Right renal pelvis (tissue), 4 donors: ENCODE measurements around the gene CEACAM21. TPM values are rescaled to one million over a fixed set of nuclear protein-coding genes. Genes with fewer than 3 reads are reported as not detected.
A peak's percentile ranks its signal among the peaks of the same experiment; 100 is the strongest.
"Not testable (repeated sequence)": the region's sequence is repeated elsewhere in the genome, so short reads cannot be mapped to it uniquely, and the experiment has no call there.

ENCODE experiments used
- DNase-seq, 4 donors: peaks; one replicate each; pipeline ENCODE4 v3.0.0-alpha.2; 2013; ENCODE audit warnings: low read depth in 4 of 4, low spot score in 3 of 4, missing footprints in 1 of 4
- polyA plus RNA-seq, 4 donors: library from polyadenylated mRNA; unstranded; fragments of 120-200 nt; gene quantifications; one replicate each; pipeline ENCODE4 v1.2.1, GENCODE V29; 2013; ENCODE audit not compliant: insufficient read length in 4 of 4

Gene CEACAM21
- polyA plus RNA-seq, 4 donors = 0.80 to 2.1 (median 1.3) TPM

DNA sequence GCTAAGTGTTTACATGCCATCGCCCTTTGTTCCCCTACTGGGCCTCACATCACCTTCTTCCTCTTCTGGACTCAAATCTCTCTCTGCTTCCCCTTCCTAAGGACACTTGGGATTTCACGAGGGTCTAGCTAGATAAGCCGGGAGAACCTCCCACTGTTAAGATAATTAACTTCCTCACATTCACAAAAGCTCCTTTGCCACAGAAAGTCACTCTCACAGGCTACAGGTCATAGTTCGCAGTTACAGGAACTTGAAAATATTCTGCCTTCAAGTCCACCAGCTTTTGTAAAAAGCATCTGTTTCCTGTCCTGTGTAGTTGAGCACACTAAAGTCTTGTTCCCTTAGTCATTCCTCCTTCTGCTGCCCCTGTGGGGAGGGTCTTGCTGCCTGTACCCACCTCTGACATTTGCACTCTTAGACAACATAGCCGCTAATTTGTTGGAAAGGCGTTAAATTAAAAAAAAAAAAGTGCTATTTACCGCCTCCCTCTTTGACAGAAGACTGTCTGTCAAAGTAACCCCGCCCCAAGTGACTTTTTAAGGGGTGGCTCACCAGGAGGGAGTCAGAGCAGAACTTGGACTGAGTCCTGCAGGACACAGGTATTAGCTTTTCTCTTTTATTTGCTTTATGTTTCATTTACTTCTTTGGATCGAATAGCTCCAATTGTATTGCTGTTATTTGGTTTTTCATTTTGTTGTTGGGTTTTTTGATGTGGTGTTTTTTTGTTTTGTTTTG lies 26.8 kb upstream of the CEACAM21 start:
- no peak for DNase-seq

DNA sequence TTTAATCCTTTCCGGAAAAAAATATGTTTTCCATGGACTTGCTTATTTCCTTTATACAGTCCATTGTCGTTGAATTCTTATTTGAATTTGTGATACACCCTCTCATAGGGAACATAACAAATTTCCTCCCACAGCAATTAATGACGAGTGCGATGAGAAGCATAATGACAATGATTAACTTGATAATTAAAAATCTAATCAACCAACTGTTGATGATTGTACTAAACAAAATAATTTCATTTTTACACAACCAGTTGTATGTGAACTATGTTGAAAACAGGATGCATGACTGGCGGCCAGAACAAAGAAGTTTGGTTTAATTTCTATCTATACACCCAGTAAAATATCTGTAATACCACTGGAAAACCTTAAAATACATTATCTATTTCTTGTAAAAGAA lies 26.1 kb upstream of the CEACAM21 start:
- DNase-seq = no peak

DNA sequence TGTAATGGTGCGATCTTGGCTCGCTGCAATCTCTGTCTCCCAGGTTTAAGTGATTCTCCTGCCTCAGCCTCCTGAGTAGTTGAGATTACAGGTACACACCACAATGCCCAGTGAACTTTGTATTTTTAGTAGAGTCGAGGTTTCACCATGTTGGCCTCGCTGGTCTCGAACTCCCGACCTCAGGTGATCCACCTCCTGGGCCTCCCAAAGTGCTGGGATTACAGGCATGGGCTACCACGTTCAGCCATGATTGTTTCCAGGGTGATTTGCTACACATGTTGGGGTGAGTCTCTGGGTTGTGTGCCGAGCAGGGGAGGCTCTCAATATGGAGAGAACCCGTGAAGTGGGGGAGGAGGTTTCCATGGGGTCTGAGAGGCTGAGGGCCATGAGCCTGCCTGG lies 24.8 kb upstream of the CEACAM21 start:
- no peak for DNase-seq

DNA sequence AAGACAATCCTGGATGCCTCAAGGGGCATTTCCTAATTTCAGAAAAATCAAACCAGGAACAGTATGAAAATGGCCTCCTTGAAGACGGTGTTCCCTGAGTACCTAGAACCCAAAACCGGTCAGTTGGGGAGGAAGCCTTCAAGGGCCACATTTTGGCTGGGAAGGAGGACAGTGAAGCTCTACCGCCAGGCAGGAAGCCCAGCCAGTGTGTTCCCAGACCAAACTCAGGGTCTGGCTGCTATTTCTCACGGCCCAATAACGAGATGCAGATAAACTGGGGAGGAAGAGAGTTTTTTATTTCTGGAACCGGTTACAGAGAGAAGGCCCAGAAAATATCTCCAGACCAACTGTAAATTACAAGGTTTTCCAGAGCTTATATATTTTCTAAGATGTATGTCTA lies 24.3 kb upstream of the CEACAM21 start:
- no peak for DNase-seq

DNA sequence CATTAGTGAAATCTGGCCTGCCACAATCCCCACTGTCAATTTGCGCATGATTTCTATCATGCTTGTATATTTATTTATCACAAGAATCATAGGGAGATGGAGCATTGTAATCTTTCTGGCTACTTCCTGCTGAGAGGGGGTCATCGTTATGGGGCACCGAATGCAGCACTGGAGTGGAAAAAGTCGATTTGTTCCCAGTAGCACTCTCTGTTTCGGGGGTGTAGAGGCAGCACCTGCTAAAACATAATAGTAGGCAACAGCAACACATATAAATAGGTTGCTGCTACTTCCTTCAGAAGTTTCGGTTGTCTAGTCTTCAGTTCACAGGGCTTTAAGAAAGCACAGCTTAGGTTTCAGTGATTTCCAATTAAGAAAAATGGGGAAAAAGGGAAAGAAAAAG lies 23.4 kb upstream of the CEACAM21 start:
- DNase-seq = no peak

DNA sequence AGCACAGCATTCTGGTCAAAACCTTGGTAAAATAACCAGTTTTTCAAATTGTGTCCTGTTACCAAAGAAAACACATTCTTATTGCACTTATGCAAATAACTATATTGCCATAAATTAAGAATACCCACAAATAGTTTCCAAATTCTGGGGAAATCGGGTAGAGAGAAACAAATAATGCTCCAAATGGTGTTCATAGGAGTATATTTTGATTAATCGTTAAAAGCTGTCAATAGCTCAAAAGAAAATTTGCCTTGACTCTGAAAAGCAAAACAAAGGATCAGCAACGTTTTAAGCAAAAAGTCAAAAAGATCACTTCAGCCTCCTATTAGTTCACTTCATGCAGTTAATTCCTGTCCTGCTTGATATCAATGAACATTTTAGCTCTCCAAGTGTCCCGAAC lies 22.2 kb upstream of the CEACAM21 start:
- DNase-seq = no peak

DNA sequence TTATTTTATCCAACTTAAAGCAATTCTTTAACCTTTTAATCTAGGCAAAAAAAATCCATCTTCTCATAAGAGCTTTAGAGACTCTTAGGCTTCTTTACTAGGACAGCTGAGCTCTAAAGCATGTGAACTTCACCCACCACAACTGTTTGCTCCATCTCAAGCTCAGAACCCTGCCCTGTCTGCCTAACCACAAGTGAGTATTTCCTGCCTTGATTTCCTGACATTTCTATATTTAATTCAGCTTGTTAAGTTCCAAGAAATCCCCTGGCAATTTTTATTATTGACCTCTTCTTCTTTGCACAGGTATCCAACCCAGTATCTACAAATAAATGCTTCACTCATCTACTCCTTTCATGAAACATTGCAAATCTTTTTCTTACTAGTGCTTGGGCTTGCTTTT lies 21.1 kb upstream of the CEACAM21 start:
- no peak for DNase-seq

DNA sequence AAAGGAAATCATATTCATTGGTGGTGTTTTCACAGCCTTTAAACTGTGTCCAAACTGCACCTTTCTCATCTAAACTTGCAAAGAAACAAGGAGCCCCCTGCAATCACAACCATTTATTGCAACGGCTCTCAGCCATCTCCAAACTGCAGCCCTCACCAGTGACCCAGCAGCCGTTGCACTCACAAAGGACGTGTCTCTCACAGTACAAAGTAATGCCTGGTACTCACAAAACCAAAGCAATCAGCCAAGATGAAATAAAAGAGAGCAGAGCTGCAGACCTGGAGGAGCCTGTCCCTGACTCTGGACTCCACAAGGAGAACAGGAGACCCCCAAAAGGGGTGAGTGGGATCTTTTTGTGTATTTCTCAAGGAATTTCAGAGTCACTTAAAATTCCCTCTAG lies 20.2 kb upstream of the CEACAM21 start:
- no peak for DNase-seq

DNA sequence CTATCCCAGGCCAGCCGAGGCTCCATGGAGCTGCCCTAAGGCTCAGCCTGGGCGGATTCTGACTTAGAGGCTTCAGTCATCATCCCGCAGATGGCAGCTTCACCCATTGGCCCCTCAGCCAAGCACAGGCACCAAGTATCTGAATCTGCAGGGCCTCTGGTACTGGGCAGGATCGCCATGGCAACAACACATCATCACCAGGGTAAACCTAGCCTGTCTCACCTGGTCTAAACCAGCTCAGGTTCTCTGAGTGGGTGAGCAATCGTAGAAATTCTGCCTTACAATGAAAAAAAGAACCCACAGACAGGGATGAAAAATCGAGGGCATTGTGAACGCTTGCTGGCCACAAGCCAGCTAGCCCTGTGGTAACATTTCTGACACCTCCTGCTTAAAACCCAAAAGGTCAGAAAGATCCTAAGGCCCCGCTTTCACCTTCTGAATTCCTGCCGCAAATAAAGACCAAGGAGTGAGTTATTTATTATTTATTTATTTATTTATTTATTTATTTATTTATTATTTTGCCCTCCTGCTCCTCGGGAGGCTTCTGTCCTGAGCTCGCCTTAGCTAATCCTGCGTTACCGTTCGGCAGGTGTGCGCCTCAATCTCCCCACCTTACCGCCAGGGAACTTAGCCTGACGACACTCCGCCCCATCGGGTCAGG lies 12.0 kb upstream of the CEACAM21 start:
- no peak for DNase-seq

DNA sequence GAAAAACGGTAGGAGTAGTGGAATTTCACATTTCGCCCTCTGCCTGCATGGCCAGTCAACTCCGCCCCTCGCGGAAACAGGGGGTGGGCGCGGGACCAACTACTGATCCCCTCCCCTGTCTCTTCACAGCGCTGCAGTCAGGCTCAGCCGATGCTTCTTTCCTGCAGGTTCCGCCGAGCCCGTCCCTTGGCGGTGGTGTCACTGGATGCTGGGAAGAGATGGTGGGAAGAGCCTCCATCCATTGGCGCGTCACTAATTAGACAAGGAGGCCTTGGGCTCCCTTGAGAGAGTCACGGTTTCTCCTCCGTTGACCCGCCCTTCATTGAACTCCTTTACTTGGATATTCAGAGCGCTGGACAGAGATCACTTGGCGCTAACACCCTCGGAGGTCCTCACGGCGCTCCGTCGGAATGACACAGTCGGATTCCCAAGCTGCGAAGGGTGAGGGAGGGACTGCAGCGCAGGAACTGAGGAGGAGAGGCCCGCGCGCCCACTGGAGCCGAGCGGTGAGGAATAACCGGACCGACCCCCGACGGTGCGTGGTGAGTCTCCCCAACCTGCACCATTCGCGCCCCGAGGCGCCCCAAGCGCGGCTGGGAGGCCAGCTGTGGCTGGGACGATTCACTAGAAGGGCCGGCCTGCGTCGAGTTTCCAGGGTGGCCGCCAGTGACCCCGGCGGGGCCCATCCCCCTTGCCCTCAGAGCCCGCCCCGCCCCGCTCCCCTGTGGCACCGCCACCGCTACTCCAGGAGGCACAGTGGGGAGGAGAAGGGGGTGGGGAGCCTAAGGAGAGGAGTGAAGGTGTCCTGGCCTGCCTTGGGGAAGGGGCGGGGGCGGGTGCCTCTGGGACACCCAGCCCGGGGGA lies 11.2 kb upstream of the CEACAM21 start:
- DNase-seq = no peak

DNA sequence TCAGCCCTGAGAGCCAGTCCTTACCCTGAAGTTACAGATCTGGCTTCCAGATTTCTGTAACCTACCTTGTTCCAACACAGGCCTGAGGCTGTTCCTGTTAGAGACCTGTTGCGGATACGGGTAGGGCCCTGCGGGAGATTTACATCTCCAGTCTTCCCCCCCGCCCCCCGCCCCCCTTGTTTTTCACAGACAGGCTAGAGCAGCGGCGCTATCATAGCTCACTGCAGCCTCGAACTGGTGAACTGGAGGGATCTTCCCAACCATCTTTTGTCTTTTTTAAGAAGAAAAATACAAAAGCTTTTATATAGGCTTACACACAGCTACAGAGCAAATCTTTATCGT lies 10.6 kb upstream of the CEACAM21 start:
- DNase-seq = no peak

DNA sequence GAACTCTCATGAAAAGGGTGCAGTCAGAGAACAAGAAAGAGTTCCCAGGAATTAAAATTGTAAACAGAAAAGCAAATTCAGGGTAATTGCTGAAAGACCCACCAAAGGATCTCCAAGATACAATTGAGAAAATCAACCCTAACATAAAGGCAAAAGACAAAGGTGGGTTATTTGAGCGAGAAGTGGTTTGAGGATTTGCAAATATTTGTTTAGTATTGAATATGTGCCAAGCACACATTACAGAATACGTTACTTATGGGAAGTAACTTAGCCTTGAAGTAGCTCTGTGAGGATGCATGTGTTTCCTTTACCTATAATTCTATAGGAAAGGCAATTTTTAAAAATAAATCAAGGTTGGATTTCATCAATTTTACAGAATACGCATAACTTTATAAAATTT lies 10.0 kb upstream of the CEACAM21 start:
- no peak for DNase-seq

DNA sequence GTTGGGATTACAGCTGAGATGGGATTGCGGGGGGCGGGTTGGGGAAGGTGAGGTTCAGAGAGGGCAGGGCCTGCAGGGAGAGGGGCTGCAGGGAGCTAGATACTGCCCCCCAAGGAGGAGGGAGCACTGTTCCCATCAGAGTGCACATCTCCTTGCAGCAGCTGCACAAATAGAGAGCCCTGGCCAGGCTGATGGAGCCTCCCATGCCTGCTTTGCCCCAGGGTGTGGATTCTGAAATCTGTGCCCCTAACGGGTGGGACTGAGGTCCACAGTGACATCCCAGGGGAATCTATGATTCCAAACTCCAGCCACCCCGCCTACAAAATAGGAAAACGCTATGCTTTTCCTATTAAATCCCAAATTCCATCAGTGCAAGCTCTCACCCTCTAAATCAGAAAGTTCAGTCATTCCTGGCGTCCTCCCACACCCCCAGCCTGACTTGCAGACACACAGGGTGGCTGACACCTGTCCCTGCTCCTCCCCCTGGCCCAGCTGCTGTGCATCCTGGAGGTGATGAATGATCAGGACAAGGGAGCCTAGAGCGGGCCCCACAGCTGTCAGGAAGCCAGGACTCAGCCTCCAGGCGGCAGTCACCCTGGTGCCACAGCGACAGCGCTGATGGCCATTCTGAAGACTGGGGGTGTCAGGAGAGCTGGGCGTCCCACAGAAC lies 6.3 kb upstream of the CEACAM21 start:
- no peak for DNase-seq

DNA sequence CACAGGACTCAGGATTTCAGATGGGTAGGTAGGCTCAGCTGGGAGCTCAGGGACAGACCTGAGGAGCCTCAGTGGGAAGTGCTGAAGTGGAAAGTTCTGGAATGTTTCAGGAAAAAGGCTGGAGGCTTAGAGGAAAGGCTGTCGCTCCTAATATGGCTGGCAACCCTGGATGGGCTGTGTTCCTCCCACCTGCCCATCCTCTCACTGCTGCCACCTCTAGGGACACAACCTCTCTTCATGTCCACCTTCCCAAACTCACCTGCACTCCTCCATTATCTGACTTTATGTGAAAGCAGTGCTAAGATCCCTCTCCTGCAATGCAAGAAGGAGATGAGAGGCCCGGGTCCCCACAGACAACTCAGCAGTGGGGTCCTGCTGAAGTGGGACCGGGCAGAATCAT lies 5.8 kb upstream of the CEACAM21 start:
- DNase-seq = no peak

DNA sequence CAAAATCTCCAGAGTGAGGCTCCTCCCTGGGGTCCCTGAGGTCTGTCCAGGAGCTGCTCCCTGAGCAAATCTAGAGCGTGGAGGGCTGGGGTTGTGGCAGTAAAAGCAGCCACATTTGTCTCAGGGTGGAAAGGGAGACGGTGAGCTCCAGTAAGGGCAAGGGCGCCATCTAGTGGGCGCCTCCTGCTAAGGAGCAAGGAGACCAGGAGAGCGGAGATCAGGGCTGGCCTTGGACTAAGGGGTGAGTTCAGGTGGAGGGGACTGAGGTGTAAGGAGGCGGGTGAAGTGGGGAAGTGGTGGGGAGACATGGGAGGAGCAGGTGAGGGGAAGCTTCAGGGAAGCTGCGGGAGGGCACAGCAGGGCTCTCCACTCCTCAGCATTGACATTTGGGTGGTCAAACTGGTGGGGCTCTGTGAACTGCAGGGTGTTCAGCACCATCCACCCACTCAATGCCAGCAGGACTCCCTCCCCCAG lies 5.3 kb upstream of the CEACAM21 start:
- DNase-seq = peak in 3 of 4 donors; percentile 54 to 60 (median 54)

DNA sequence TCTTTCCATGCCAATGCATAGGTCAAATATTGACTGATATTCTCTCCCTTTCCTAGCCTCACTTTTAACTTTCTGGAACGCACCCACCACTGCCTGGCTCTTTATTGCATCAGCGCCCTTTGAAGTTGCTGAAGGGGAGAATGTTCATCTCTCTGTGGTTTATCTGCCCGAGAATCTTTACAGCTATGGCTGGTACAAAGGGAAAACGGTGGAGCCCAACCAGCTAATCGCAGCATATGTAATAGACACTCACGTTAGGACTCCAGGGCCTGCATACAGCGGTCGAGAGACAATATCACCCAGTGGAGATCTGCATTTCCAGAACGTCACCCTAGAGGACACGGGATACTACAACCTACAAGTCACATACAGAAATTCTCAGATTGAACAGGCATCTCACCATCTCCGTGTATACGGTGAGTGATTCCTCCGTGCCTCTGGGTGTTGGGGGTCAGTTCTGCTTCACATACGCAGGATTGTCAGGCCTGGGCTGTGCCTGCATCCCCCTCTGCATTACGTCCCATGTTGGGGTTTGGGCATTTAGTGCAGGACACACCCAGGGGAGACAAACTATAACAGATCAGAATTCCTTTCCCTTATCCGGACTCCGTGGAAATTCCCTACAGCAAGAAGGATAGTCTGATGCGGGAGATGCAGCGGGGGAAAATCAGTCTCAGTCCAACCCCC lies 1.3 kb downstream of the CEACAM21 start:
- DNase-seq = no peak

DNA sequence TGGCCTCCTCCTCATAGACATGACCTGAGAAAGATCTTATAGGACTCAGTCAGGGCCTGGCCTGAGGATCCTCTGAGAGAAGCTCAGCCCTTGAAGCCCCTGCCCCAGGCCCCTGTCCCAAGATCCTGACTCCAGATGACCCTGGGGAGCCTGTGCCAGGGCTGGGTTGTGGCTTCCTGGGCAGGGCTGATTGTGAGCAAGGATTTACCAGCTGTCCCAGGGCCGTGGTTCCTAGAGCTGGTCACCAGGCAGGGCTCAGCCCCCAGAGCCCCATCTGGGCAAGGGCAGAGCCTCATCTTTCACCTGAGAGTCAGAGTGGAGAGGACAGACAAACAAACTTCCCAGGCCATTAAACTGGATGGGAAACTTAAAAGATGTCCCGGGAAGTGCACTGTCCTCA lies 1.9 kb downstream of the CEACAM21 start:
- DNase-seq = no peak

DNA sequence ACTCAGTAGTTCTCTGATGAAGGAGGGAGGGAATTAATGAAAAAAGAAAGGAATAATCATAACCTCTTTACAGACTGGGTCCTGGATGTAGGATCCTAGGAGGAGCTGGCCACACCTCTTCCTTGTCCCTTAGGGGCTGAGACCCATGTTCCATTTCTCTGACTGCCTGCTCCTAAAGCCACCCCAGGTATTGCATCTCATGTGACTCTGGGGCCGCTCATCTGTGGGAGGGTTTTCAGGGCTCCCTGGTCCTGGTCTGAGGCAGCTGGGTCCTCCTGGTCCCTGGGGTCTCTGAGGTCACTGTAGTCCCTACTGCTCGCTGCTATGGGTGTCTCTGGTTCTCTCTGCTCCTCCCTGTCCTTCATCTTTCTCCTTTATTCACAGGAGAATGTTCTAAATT lies 2.9 kb downstream of the CEACAM21 start:
- no peak for DNase-seq

DNA sequence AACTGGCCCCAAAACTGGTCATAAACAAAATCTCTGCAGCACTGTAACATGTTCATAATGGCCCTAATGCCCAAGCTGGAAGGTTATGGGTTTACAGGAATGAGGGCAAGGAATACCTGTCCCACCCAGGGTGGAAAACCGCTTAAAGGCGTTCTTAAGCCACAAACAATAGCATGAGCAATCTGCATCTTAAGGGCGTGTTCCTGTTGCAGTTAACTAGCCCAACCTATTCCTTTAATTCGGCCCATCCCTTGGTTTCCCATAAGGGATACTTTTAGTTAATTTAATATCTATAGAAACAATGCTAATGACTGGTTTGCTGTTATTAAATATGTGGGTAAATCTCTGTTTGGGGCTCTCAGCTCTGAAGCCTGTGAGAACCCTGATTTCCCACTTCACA lies 5.1 kb downstream of the CEACAM21 start:
- DNase-seq = not testable (repeated sequence)

DNA sequence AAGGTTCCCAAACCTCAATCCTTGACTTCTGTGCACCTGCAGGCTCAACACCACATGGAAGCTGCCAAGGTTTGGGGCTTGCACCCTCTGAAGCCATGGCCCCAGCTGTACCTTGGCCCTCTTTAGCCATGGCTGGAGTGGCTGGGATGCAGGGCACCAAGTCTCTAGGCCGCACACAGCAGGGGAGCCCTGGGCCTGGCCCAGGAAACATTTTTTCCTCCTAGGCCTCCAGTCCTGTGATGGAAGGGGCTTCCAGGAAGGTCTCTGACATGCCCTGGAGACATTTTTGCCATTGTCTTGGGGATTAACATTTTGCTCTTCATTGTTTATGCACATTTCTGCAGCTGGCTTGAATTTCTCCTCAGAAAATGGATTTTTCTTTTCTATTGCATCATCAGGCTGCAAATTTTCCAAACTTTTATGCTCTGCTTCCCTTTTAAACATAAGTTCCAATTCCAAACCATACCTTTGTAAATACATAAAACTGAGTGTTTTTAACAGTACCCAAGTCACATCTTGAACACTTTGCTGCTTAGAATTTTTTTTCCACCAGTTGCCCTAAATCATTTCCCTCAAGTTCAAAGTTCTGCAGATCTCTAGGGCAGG lies 6.7 kb downstream of the CEACAM21 start:
- DNase-seq = not testable (repeated sequence)
